Suprapubic skin (tissue), 4 donors: Measurements from ENCODE around the gene MT1A.

Experiments
- CTCF ChIP-seq, 2 donors: fragments of 200-600 bp in 1 of 2; fragments of 450-650 bp in 1 of 2; sonication (generic) in 1 of 2; IDR thresholded peaks; one replicate each; pipeline ENCODE4 v1.5.1; 2016 to 2019; ENCODE audit warnings: antibody characterized with exemption in 2 of 2, mild to moderate bottlenecking in 1 of 2, moderate library complexity in 1 of 2
- EP300 ChIP-seq: sonication (generic); formaldehyde crosslinking; IDR thresholded peaks from one replicate; pipeline ENCODE4 v1.6.1; 2017; ENCODE audit warnings: antibody characterized with exemption
- POLR2A ChIP-seq, 2 donors: fragments of 450-650 bp; IDR thresholded peaks; one replicate each; pipeline ENCODE4 v1.6.1; 2017; ENCODE audit warnings: antibody characterized with exemption in 2 of 2, mild to moderate bottlenecking in 2 of 2, moderate library complexity in 2 of 2
- POLR2AphosphoS5 ChIP-seq, 3 donors: sonication (generic); formaldehyde crosslinking; IDR thresholded peaks; one replicate each; pipeline ENCODE4 v1.6.1; 2017; ENCODE audit warnings: antibody characterized with exemption in 3 of 3

- peak; percentile 65 to 82 (median 77) for TF ChIP-seq POLR2AphosphoS5 (IDR thresholded peaks at IDR 0.05)
- no peak for TF ChIP-seq CTCF (IDR thresholded peaks at IDR 0.05)
- TF ChIP-seq POLR2A (IDR thresholded peaks at IDR 0.05) = peak; percentile 67 to 78
- TF ChIP-seq EP300 = peak; percentile 38
Measured at GRCh38 chr16:56610017-56610608, 28.4 kb upstream of the MT1A start.
